NCI-H82 (cell line): ENCODE results near the gene GOLGA8J.
"Not testable (repeated sequence)": the region's sequence is repeated elsewhere in the genome, so short reads cannot be mapped to it uniquely, and the experiment has no call there.

Experiments
- DNase-seq: peaks from one replicate; lab custom pipeline; 2025; lab: John Stamatoyannopoulos, UW

Gene GOLGA8J

GRCh38 chr15:30073915-30074314 lies 8.8 kb upstream of the GOLGA8J start:
- no peak for DNase-seq

- not testable (repeated sequence) for DNase-seq
Measured at GRCh38 chr15:30080816-30081215, 1.9 kb upstream of the GOLGA8J start.

GRCh38 chr15:30097827-30098226 lies 15.1 kb downstream of the GOLGA8J start:
- not testable (repeated sequence) for DNase-seq

- not testable (repeated sequence) for DNase-seq
Measured at GRCh38 chr15:30102890-30103289, 20.1 kb downstream of the GOLGA8J start.

- not testable (repeated sequence) for DNase-seq
Measured at GRCh38 chr15:30103941-30104507, 21.3 kb downstream of the GOLGA8J start.

GRCh38 chr15:30110591-30110990 lies 27.8 kb downstream of the GOLGA8J start:
- not testable (repeated sequence) for DNase-seq

GRCh38 chr15:30130066-30130465 lies 47.3 kb downstream of the GOLGA8J start:
- DNase-seq: not testable (repeated sequence)

GRCh38 chr15:30134751-30135150 lies 52.0 kb downstream of the GOLGA8J start, which contains the start of gene GOLGA8T:
Gene GOLGA8T, plus strand, starts transcription at chr15:30135051. Its CDS starts 98 bp downstream, at chr15:30135149.
- not testable (repeated sequence) for DNase-seq
